CD14-positive monocyte (primary cell): ENCODE results near the gene RCN1. TPM values are rescaled to one million over a fixed set of nuclear protein-coding genes. Genes with fewer than 3 reads are reported as not detected.

Experiments used
- DNase-seq, 3 donors: peaks; one replicate each; pipeline ENCODE4 v3.0.0-alpha.2; 2011 to 2022
- H2AFZ ChIP-seq: 2 replicates; pipeline ENCODE4 v1.6.0; 2012; ENCODE audit warnings: mild to moderate bottlenecking, low read depth, low read length, inconsistent platforms; ENCODE audit not compliant: insufficient read depth, poor library complexity, severe bottlenecking
- H3K27ac ChIP-seq, 2 donors: 1 replicate in 1 of 2; 2 replicates in 1 of 2; pipeline ENCODE4 v1.5.1; 2012 to 2013; ENCODE audit warnings: low read length in 2 of 2, control low read depth in 1 of 2, inconsistent platforms in 1 of 2, low read depth in 1 of 2, mild to moderate bottlenecking in 1 of 2
- H3K27me3 ChIP-seq, 2 donors: one replicate each; pipeline versions ENCODE4 v1.6.0 to v1.6.1; 2011 to 2013; ENCODE audit warnings: low read length in 2 of 2; ENCODE audit not compliant: control insufficient read depth in 2 of 2, insufficient read depth in 2 of 2
- H3K36me3 ChIP-seq, 2 donors: replicated peaks in 1 of 2; 1 replicate in 1 of 2; 2 replicates in 1 of 2; pipeline versions ENCODE4 v1.5.1 to v1.6.1; 2012 to 2013; ENCODE audit warnings: low read length in 2 of 2, control low read depth in 1 of 2, inconsistent platforms in 1 of 2, mild to moderate bottlenecking in 1 of 2; ENCODE audit not compliant: insufficient read depth in 2 of 2, control insufficient read depth in 1 of 2
- H3K4me1 ChIP-seq, 2 donors: 1 replicate in 1 of 2; 2 replicates in 1 of 2; pipeline versions ENCODE4 v1.5.1 to v1.6.1; 2012 to 2013; ENCODE audit warnings: low read length in 2 of 2, control low read depth in 1 of 2, inconsistent platforms in 1 of 2, mild to moderate bottlenecking in 1 of 2, moderate library complexity in 1 of 2; ENCODE audit not compliant: insufficient read depth in 2 of 2, control insufficient read depth in 1 of 2
- H3K4me2 ChIP-seq: replicated peaks from 2 replicates; pipeline ENCODE3; 2012; ENCODE audit warnings: low read length, moderate library complexity, mild to moderate bottlenecking; ENCODE audit not compliant: poor library complexity, severe bottlenecking; ENCODE audit errors: extremely low read depth
- H3K4me3 ChIP-seq, 3 experiments: fragments of 200-600 bp in 1 of 3; sonication (generic) in 1 of 3; replicated peaks in 1 of 3; 1 replicate in 2 of 3; 2 replicates in 1 of 3; pipeline ENCODE4 v1.5.1; 2011 to 2013; ENCODE audit warnings: low read length in 3 of 3, mild to moderate bottlenecking in 3 of 3, control low read depth in 2 of 3, low read depth in 2 of 3, inconsistent platforms in 1 of 3, moderate library complexity in 1 of 3
- H3K79me2 ChIP-seq: 2 replicates; pipeline ENCODE4 v1.6.0; 2012; ENCODE audit warnings: mild to moderate bottlenecking, control low read depth, inconsistent platforms, low read length, moderate library complexity; ENCODE audit not compliant: insufficient read depth
- H3K9ac ChIP-seq: 2 replicates; pipeline ENCODE4 v1.6.0; 2017; ENCODE audit warnings: low read length, mild to moderate bottlenecking; ENCODE audit not compliant: insufficient read depth, poor library complexity, severe bottlenecking
- H3K9me3 ChIP-seq, 2 donors: replicated peaks in 1 of 2; 1 replicate in 1 of 2; 2 replicates in 1 of 2; pipeline versions ENCODE4 v1.5.1 to v1.6.1; 2012 to 2013; ENCODE audit warnings: low read length in 2 of 2, control low read depth in 1 of 2; ENCODE audit not compliant: control insufficient read depth in 1 of 2, insufficient read depth in 1 of 2
- H4K20me1 ChIP-seq: 2 replicates; pipeline ENCODE4 v1.6.0; 2012; ENCODE audit warnings: mild to moderate bottlenecking, low read length, control low read depth, moderate library complexity; ENCODE audit not compliant: insufficient read depth
- H3K27ac Mint-ChIP-seq, 7 donors: one replicate each; pipeline ENCODE4 v1.8.0; 2020; ENCODE audit warnings: mild to moderate bottlenecking in 7 of 7, mixed read lengths in 7 of 7, moderate library complexity in 6 of 7, inconsistent platforms in 2 of 7
- H3K27me3 Mint-ChIP-seq, 3 donors: one replicate each; pipeline ENCODE4 v1.8.0; 2021 to 2022; ENCODE audit warnings: low read depth in 3 of 3, mild to moderate bottlenecking in 3 of 3, mixed read lengths in 3 of 3, moderate library complexity in 3 of 3, inconsistent platforms in 1 of 3
- H3K36me3 Mint-ChIP-seq, 2 donors: one replicate each; pipeline ENCODE4 v1.8.0; 2020; ENCODE audit warnings: mixed read lengths in 2 of 2, inconsistent platforms in 1 of 2, mild to moderate bottlenecking in 1 of 2
- H3K4me1 Mint-ChIP-seq: one replicate; pipeline ENCODE4 v1.8.0; 2020; ENCODE audit warnings: mild to moderate bottlenecking, mixed read lengths
- H3K4me3 Mint-ChIP-seq, 2 donors: one replicate each; pipeline ENCODE4 v1.8.0; 2020; ENCODE audit warnings: mild to moderate bottlenecking in 2 of 2, mixed read lengths in 2 of 2, moderate library complexity in 1 of 2
- H3K9me3 Mint-ChIP-seq, 7 donors: one replicate each; pipeline ENCODE4 v1.8.0; 2020 to 2022; ENCODE audit warnings: mixed read lengths in 7 of 7, mild to moderate bottlenecking in 6 of 7, moderate library complexity in 6 of 7, inconsistent platforms in 2 of 7
- CTCF ChIP-seq: fragments of 200-600 bp; IDR thresholded peaks from one replicate; pipeline ENCODE4 v1.8.0; 2022; ENCODE audit warnings: antibody characterized with exemption, mild to moderate bottlenecking
- WGBS: methylation state at CpG from one replicate; pipeline ENCODE4 v1.1.5; 2013; ENCODE audit warnings: missing lambda C conversion rate; ENCODE audit not compliant: insufficient coverage; 5-methylcytosine and 5-hydroxymethylcytosine counted together
- intact Hi-C, 2 donors: fragments of 100-400 bp; cut with micrococcal nuclease; formaldehyde crosslinking; loops; one replicate each; pipeline versions ENCODE4 v1.15.0 to v1.15.1; 2023
- polyA plus RNA-seq, 3 donors: library from polyadenylated mRNA; depleted of rRNA in 1 of 3; unstranded in 2 of 3; stranded (reverse) in 1 of 3; fragments of 300-500 nt in 2 of 3; fragments of >200 nt in 1 of 3; fragmentation: Illumina TruSeq in 2 of 3; gene quantifications; 1 replicate in 2 of 3; 2 replicates in 1 of 3; pipeline ENCODE4 v1.2.3, GENCODE V29; 2012 to 2021

RCN1 gene
- polyA plus RNA-seq, 3 donors: 7.3 to 22.0 (median 20.5) TPM

- Mint-ChIP-seq H3K36me3 (peaks cover 2 to 6% of the 10 kb centered on the region in 2 donors), H3K27ac (no peak overlapping the region), H3K9me3 (no peaks in the 10 kb centered on the region), H3K4me1 (no peaks in the 10 kb centered on the region), H3K27me3 (peaks cover 0 to 7% (median 6%) of the 10 kb centered on the region in 3 donors), H3K4me3 (no peak overlapping the region)
- Histone ChIP-seq H3K27ac (no peak overlapping the region), H3K36me3 (peaks cover 0 to 5% of the 10 kb centered on the region in 2 donors), H3K9me3 (no peaks in the 10 kb centered on the region), H4K20me1 (no peaks in the 10 kb centered on the region), H3K4me2 (no peak overlapping the region), H3K4me1 (no peaks in the 10 kb centered on the region), H2AFZ (no peak overlapping the region), H3K4me3 (no peak overlapping the region), H3K79me2 (no peaks in the 10 kb centered on the region), H3K9ac (no peak overlapping the region), H3K27me3 (no peaks in the 10 kb centered on the region)
- DNase-seq: no peak
- 80% methylated on average over 1 of the region's 3 CpGs for WGBS
- intact Hi-C loops: no loop called here
- no peak for TF ChIP-seq CTCF
These were observed 19.9 kb downstream of the RCN1 start for GRCh38 chr11:32110795-32111194.

GRCh38 chr11:32113200-32113919 lies 22.5 kb downstream of the RCN1 start:
- Histone ChIP-seq H3K9me3 (no peaks in the 10 kb centered on the region), H3K27me3 (no peaks in the 10 kb centered on the region), H3K27ac (no peak overlapping the region), H4K20me1 (no peaks in the 10 kb centered on the region), H3K4me3 (no peak overlapping the region), H3K36me3 (no peaks in the 10 kb centered on the region), H3K79me2 (no peaks in the 10 kb centered on the region), H3K9ac (no peak overlapping the region), H3K4me2 (no peak overlapping the region), H2AFZ (no peak overlapping the region), H3K4me1 (no peaks in the 10 kb centered on the region)
- 90% methylated on average over 4 of the region's 10 CpGs for WGBS
- intact Hi-C loops: no loop called here
- no peak overlapping the region for H3K27ac Mint-ChIP-seq
- H3K9me3 Mint-ChIP-seq: peaks cover 0 to 3% (median 0%) of the 10 kb centered on the region in 7 donors
- no peaks in the 10 kb centered on the region for H3K36me3 Mint-ChIP-seq
- no peak for TF ChIP-seq CTCF
- H3K4me1 Mint-ChIP-seq: no peaks in the 10 kb centered on the region
- H3K27me3 Mint-ChIP-seq: peaks cover 0 to 7% (median 7%) of the 10 kb centered on the region in 3 donors
- H3K4me3 Mint-ChIP-seq: no peak overlapping the region
- DNase-seq: no peak
